HG03060 (cell line): ENCODE measurements around the gene SYMPK.
"Not testable (repeated sequence)": the region's sequence is repeated elsewhere in the genome, so short reads cannot be mapped to it uniquely, and the experiment has no call there.

ENCODE experiments used
- ATAC-seq: cut with Tn5 transposase; IDR thresholded peaks from one replicate; pipeline ENCODE4 v1.9.1; 2021; ENCODE audit warnings: low read depth, moderate number of reproducible peaks; ENCODE audit not compliant: unreplicated experiment

The SYMPK gene

DNA sequence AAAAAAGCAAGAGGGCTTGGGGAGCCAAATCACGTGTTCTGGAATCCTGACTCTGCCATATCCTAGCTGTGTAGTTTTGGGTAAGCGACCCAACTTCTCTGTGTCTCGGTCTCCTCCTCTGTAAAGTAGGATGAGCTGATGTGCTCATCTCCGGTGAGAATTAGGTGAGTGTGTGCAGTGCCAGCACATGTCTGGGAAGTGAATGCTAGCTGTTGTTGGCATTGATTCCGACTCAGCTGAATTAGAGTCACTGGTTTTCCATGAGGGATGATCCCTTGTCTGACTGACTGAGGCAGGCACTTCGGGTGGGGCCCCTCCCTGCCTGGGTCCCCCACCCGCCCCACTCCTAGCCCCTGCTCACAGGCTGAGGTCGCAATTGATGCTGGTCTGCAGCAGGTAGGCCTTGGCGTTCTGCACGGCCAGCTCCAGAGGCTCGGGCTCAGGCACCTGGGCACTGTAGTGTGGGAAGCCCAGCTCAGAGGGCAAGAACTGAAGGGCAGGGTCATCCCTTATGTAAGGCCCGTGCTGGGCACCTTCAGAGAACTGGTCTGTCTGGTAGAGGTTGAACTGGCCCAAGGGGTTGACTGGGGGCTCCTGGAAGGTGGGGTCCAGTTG lies 48.7 kb downstream of the SYMPK start:
- no peak for ATAC-seq

DNA sequence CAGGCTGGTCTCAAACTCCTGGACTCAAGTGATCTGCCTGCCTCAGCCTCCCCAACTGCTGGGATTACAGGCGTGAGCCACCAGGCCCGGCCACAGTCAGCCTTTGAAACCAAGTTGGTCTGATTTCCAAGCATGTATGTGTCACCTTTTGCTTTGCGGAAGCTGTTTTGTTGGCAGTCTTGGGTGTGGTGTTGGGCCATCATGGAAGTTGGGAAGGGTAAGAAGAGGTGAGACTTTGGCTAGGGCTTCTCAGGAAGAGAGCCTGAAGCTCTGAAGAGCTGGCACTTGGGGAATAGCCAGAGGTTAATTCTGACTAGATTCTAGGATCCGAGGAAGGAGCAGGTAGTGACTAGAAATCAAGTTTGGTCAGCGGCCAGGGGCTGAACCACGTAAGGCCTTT lies 50.6 kb downstream of the SYMPK start:
- ATAC-seq, result no peak

DNA sequence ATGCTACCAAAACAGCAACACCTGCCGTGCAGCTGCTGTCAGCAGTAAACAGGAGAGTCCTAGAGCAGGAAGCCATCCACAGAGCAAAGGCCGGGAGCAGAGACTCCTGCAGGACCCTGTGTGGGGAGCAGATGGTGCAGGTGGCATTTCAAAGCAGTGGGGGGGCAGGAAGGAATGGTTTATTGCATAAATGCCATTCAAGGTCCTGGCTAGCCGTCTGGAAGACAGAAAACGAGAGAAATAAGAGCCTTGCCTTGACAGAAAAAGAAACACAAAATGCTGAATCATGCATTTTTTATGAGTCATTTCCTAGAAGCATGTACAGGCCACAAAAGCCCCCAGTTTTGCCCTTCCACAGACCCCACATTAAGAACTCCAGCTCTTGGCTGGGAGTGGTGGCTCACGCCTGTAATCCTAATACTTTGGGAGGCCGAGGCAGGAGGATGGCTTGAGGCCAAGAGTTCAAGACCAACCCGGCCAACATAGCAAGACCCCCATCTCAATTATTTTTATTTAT lies 53.2 kb downstream of the SYMPK start:
- ATAC-seq, result no peak

DNA sequence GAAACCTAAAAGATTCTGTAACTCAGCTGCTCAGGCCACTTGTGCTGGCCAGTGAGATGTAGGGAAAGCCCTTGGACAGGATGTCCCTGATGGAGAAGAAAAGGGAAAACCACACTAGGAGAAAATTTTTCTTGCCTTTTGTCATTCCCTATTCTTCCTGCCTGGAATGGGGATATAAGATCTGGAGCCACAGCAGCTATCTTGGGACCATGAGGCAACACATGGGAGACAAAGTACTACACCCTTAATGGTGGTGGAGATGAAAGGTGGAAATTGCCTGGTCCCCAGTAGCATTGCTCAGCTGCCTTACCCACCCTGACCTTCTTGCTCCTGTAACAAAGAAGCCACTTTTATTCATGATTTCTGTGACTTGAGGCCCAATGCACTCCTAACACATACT lies 57.2 kb downstream of the SYMPK start:
- no peak for ATAC-seq

DNA sequence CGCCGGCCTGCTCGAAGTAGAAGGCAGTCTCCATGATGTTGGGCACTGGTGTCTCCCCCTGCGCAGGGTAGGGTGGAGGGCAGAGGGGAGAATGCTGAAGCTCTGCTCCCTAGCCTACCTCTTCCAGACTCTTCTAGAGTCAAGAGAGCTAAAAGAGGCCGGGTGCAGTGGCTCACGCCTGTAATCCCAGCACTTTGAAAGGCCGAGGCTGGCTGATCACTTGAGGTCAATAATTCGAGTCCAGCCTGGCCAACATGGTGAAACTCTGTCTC lies 58.1 kb downstream of the SYMPK start:
- no peak for ATAC-seq

DNA sequence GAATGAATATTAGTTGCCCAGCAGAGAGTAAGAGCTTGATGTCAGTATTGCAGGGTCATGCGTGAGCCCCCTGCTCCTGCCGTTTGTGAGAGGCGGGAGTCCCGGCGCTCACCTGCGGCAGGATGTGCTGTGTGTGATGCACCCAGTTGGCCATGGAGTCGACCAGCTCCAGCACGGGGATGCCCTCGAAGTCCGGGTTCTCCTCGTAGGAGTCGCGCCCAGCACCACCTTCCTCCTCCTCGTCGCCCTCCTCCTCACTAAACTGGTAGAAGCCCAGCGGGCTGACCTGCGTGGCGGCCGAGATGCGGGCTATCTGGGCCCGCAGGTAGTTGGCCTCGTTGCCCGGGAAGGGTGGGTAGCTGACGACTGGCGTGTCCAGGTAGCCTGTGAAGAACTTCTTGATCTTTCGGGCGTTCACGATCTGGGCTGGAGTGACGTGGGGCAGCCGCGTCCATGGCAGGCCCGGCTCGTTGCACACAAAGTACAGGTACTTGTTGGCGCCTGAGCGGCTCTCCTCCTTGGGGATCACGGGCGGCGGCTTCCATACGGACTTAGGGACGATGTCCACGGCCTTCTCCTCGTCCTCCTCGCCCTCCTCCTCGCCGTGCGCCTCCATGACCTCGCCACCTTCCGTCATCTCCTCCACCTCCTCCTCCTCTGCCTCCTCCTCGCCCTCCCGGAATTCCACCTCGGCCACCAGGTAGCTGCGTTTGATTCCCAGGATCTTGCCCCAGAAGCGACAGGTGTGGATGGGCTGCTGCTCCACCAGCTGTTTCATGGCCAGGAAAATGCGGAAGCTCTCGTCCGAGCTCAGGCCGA lies 58.6 kb downstream of the SYMPK start:
- ATAC-seq, result no peak

DNA sequence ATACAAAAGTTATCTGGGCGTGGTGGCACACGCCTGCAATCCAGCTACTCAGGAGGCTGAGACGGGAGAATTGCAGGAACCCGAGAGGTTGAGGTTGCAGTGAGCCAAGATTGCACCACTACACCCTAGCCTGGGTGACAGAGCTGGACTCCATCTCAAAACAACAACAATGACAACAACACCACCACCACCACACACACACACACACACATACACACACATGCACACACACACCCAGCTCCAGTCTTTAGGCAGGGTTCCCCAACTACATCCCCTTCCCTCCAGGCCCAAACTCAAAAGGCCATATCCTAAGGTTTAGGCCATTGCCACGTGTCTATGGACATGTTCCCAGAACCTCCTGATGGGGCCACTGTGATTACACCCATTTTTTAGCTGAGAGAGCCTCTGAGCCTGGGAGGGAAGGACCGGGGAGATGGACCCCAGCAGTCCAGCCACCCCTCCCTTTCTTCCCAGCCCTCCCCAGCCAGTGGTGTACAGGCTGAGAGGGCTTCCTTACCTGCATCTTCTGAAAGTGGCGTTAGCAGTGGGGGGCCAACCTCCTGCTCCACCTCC lies 61.3 kb downstream of the SYMPK start:
- no peak for ATAC-seq

DNA sequence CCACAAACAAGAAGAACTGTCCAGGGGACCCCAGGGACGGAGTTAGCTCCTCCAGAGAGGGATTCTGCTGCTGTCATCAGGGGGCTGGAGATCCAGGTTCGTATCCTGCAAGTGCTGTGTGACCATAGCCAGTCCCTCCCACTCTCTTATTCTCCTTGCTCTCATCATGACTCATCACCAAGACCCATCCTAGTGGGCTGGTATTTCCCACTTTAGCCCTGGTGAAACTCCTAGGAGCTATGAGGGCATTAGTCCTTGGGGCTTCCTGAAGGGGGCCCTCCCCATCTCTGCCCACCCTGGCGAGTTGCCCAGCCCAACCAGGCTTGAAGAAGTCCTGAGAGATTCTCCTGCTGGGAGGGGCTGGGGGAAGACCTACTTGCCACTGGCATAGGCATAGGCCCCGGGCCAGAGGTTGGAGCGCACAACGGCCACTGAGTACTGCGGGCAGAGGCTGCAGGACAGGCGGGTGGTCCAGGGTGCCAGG lies 62.8 kb downstream of the SYMPK start:
- no peak for ATAC-seq

DNA sequence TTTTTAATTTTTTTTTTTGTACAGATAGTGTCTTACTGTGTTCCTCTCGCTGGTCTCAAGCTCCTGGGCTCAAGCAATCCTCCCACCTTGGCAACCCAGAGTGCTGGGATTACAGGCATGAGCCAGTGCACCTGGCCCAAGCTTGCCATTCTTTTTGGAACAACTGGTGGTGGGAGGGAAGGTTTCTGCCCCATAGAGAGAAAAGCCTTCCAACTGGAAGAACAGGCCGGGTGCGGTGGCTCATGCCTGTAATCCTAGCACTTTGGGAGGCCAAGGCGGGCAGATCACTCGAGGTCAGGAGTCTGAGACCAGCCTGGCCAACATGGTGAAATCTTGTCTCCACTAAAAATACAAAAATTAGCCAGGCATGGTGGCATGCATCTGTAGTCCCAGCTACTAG lies 63.4 kb downstream of the SYMPK start:
- ATAC-seq, result not testable (repeated sequence)

DNA sequence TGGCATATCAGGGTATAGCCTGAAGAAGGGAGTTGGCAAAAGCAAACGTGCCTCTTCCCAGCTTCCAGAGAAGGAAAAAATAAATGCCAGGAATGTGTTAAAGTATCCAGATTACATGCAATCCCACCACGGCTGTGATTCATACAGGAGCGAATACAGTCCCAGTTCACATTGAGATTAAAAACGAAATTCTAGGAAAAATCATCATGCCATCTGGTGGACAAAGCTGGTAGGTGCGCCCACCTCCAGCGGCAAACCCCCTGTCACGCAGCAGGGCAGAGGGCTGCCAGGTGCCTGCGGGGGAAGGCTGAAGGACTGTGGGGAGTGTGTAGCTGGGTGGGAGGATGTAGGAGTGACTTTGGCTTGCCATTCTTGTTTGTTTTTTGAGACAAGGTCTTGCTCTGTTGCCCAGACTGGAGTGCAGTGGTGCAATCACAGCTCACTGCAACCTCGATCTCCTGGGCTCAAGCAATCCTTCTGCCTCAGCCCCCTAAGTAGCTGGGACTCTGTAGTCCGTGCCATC lies 63.9 kb downstream of the SYMPK start:
- ATAC-seq, result no peak

DNA sequence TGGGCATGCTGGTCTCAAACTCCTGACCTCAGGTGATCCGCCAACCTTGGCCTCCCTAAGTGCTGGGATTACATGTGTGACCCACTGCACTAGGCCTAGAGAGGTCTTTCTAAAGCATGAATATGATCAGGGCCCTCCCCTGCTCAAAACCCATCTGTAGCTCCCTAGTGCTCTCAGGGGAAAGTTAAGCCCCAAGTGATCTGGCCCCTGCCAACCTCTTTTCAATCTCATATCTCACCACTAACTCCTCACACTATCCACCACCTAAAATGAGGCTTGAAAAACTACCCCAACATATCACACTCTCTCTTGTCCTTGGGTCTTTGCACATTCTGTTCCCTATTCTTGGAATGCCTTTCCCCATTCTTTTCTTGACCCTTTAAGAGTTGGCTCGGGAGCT lies 68.3 kb downstream of the SYMPK start:
- no peak for ATAC-seq

DNA sequence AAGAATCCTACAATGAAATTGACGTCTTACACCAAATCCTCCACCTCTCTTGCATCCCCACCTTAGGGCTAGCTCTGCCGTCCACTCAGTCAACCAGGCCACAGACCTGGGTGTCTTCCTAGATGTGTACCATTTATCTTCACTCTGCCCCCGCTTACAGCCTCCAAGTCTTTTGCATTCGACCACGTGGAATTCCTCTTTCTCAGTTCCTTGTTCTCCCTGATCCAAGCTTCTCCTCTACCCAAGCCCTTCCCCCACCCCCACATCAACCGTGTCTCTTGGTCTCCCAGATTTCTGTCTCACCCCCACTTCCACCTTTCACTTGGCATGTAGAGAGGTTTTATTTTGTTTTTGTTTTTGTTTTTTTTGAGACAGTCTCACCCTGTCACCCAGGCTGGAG lies 69.1 kb downstream of the SYMPK start:
- ATAC-seq, result no peak

DNA sequence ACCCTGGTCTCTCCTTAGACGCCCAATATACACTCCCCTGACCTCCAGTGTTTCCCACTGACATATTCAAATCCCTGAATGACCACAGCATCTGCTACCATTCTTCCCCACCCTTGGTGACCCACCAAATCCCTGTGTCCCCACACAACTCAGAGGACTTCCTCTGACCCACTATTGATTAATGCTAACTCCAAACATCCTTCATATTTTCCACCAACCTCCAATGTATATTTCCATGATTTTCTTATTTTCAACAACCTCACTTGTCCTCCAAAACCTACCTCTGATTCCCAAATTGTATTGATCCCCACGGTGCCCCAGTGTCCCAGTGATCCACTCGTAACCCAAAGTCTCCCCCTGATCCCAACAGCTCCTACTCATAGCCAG lies 69.8 kb downstream of the SYMPK start:
- ATAC-seq, result peak; percentile 4

DNA sequence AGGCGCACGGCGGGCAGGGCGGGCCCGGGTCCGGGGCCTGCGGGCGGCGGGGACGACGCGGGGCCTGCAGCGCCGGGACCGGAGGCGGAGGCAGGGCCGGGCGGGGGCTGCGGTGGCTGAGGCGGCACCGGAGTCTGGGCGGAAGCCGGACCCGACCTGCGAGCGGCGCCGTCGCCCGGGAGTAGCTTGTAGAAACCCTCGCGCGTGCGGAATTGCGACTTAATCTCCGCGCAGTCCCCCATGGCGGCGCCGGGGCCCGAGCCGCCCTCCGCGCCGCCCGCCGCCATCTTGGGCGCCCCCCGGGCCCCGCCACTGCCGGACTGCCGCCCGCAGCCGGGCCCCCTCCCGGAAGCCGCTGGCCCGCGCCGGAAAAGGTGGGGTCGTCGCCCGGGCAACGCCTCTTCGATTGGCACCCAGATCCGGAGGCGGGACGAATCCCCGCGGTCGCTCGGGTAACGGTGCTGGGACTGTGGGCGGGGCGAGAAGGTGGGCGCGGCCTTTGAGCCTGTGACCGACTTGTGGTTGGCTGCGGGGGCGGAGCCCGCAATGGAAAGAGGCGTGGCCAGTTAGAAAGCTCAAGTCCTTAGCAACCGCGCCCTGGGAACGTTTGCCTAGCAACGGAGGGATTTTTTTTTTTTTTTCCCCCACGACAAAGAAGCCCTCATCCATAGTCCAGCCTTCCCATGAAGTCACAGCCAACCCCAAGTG lies 70.3 kb downstream of the SYMPK start, which contains the start of gene DMWD:
DMWD (minus strand) TSS at position 376 of the 708 bp plus-strand sequence; CDS start at position 287, 89 bp downstream.
- ATAC-seq, result peak; percentile 73

DNA sequence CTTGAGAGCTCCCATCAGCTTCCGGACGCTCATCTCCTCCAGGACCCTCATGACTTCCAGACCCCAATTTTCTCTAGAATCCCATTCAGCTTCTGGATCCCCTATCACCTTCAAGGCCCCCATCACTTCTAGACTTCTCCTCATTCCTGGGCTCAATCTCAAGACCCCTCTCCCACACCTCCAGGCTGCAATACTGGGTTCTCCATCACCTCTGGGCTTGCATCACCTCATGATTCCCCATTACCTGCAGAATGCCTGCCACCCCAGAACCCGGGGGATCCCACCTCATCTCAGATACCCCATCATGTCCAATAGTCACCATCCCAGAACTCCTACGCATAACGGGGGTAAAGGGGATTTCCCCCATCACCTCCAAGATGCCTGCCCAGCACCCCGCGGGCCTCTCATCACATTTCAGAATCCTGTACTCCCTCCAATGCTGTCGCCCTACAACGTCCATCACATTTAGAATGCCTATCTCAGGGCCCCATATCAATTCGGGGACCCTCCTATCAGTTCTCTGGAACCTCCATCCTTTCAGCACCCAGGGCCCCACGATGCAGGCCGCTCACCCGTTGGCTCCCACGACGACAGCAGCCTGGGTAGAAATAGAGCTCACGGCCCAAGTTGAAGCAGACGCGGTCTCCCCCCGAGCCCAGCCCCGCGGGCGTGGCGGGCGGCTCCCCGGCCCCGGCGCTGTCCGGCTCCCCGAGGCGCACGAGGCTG lies 71.0 kb downstream of the SYMPK start:
- no peak for ATAC-seq

DNA sequence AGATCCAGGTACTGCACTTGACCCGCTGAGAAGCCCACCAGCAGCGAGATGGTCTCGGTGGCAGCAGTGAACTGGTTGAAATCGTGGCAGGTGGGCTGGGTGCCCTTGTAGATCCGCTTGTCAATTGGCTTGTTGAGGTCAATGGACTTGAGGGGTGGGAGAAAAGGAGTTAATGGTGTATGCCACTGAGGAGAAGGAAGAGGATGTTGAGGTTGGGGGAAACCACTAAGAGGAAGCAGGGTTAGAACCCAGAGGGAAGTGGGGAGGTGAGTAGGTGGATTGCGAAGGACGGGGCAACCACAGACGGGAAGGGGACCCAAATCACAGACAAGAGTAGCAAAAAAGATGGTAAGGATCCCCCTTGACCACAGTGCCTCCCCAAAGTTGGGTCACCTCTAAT lies 72.0 kb downstream of the SYMPK start:
- no peak for ATAC-seq

DNA sequence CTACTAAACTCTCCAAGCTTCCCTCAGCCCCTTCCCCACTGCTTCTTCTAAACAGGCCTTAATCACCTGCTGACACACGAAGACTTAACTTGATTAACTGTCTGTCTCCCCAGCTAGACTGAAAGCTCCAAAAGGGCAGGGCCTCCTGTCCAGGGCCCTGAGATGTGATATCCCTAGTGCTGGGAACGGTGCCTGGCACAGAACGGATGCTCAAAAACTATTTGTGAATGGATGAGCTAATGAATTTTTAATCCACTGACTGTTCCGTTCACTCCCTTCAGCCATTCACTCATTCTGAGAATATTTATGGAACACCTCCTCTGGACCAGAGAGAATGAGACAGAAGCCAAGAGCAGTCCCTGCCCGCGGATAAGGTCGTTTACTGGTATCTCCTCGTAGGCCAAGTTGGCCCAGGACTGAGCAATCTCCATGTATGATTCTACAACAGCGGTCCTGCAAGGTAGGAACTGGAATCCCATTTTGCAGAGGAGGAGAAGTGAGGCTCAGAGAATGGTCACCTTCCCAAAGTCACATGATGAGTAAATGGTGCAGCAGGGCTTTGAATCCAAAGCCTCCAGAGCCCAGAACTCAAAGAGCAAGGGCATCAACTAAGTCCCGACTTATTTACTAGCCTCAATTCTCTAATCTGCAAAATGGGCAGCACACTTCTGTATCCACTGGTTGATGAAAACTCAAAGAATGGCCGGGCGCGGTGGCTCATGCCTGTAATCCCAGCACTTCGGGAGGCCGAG lies 73.7 kb downstream of the SYMPK start:
- ATAC-seq, result no peak

DNA sequence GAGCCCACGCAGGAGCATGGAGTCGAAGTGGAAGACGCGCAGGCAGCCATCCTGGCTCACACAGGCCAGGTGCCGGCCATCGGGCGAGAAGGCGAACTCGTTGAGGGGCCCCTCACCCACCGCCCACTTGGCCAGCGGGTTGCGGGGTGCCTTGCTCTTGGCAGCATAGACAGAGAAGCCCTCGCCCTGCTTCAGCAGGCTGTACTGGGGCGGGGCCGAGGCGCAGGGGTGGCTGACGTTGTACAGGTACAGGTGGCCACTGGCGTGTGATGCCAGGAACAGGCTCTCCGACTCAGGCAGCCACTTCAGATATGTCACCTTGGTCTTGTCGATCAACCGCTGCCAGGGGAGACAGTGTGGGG lies 76.4 kb downstream of the SYMPK start:
- ATAC-seq, result no peak

DNA sequence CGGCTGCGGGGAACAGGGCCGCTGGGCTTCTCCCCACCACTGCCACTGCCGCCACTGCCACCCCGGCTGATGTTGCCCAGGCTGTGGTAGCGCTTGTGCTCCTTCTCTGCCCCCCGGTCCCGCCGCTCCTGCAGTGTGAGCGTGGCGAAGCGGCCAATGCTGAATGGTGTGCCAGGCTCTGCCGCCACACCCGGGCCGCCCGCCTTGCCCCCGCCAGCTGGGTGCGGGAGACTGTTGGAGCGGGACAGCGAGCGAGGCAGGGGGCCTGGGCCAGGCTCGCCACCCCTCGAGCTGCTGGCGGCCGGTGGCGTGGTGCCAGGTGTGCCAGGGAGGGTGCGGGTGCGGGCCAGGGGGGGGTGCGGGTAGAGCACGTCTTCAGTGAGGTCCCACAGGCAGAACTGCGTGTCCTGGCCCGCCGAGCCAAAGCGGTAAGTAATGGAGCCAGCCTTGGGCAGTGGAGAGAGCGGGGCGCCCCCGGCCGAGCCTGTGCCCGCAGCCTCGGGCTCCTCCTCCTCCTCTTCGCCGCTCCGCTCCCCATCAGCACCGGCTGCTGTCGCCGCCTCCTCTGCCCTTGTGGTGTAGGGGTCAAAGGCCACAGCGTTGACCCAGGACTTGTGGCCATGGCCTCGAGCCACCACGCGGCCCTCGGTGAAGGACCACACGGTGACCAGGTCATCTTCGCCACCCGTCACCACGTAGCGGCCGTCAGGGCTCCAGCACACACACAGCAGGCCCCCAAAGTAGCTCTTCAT lies 77.0 kb downstream of the SYMPK start:
- no peak for ATAC-seq
